Stomach (tissue), 4 donors: ENCODE results near the gene BANF1.

Source experiments
- CTCF ChIP-seq, 7 experiments: fragments of 450-650 bp in 4 of 7; fragments of 200-600 bp in 3 of 7; sonication (generic) in 3 of 7; IDR thresholded peaks; one replicate each; pipeline ENCODE4 v1.5.1; 2016 to 2019; ENCODE audit warnings: antibody characterized with exemption in 7 of 7, control low read depth in 2 of 7, mild to moderate bottlenecking in 1 of 7
- EP300 ChIP-seq: sonication (generic); formaldehyde crosslinking; IDR thresholded peaks from one replicate; pipeline ENCODE4 v1.6.1; 2017; ENCODE audit warnings: antibody characterized with exemption
- POLR2A ChIP-seq, 4 donors: fragments of 450-650 bp; IDR thresholded peaks; one replicate each; pipeline ENCODE4 v1.6.1; 2016; ENCODE audit warnings: antibody characterized with exemption in 4 of 4, control low read depth in 2 of 4, mild to moderate bottlenecking in 1 of 4, moderate library complexity in 1 of 4
- POLR2AphosphoS5 ChIP-seq, 3 donors: sonication (generic); formaldehyde crosslinking; IDR thresholded peaks; one replicate each; pipeline ENCODE4 v1.6.1; 2016; ENCODE audit warnings: antibody characterized with exemption in 3 of 3

GRCh38 chr11:66045177-66045639 lies 42.9 kb downstream of the BANF1 start:
- TF ChIP-seq EP300 (no peak), POLR2AphosphoS5 (IDR thresholded peaks at IDR 0.05) (no peak), POLR2A (IDR thresholded peaks at IDR 0.05) (no peak), CTCF (IDR thresholded peaks at IDR 0.05) (peak in 5 of 7 experiments; percentile 44 to 95 (median 85))
